Smooth muscle cell (in vitro differentiated cells): Measurements from ENCODE around the gene LDLRAD3. TPM values are rescaled to one million over a fixed set of nuclear protein-coding genes. Genes with fewer than 3 reads are reported as not detected.

Experiments
- DNase-seq: peaks from one replicate; lab custom pipeline; 2025; ENCODE audit not compliant: unreplicated experiment; lab: John Stamatoyannopoulos, UW
- H2AFZ ChIP-seq: fragments of 200-600 bp; sonication (generic); 2 replicates; pipeline ENCODE4 v1.6.0; 2016; ENCODE audit warnings: antibody characterized with exemption, low read depth, mild to moderate bottlenecking
- H3F3A ChIP-seq: fragments of 200-600 bp; sonication (generic); 2 replicates; pipeline ENCODE4 v1.6.0; 2017; ENCODE audit warnings: antibody characterized with exemption, low read depth
- H3K27ac ChIP-seq: fragments of 200-600 bp; sonication (generic); 2 replicates; pipeline ENCODE4 v1.5.1; 2016; ENCODE audit warnings: low read depth, mild to moderate bottlenecking
- H3K27me3 ChIP-seq: fragments of 200-600 bp; sonication (generic); 2 replicates; pipeline ENCODE4 v1.6.1; 2016; ENCODE audit warnings: low read depth, mild to moderate bottlenecking
- H3K36me3 ChIP-seq: fragments of 200-600 bp; sonication (generic); 2 replicates; pipeline ENCODE4 v1.5.1; 2016; ENCODE audit warnings: low read depth
- H3K4me1 ChIP-seq: fragments of 200-600 bp; sonication (generic); 2 replicates; pipeline ENCODE4 v1.5.1; 2016; ENCODE audit warnings: low read depth
- H3K4me2 ChIP-seq: fragments of 200-600 bp; sonication (generic); 2 replicates; pipeline ENCODE4 v1.6.0; 2016; ENCODE audit warnings: mild to moderate bottlenecking
- H3K4me3 ChIP-seq: fragments of 200-600 bp; sonication (generic); 2 replicates; pipeline ENCODE4 v1.5.1; 2016; ENCODE audit warnings: mild to moderate bottlenecking
- H3K79me2 ChIP-seq: fragments of 200-600 bp; sonication (generic); 2 replicates; pipeline ENCODE4 v1.6.0; 2016; ENCODE audit warnings: low read depth, mild to moderate bottlenecking
- H3K9ac ChIP-seq: fragments of 200-600 bp; sonication (generic); 2 replicates; pipeline ENCODE4 v1.6.0; 2016; ENCODE audit warnings: low read depth
- H3K9me3 ChIP-seq: fragments of 200-600 bp; sonication (generic); replicated peaks from 2 replicates; pipeline ENCODE4 v1.5.1; 2016; ENCODE audit warnings: low read depth
- H4K20me1 ChIP-seq: fragments of 200-600 bp; sonication (generic); 2 replicates; pipeline ENCODE4 v1.6.0; 2016; ENCODE audit warnings: low read depth
- CTCF ChIP-seq: fragments of 200-600 bp; sonication (generic); IDR thresholded peaks from 2 replicates; pipeline ENCODE4 v1.5.1; 2017; ENCODE audit warnings: borderline replicate concordance, mild to moderate bottlenecking, antibody characterized with exemption; ENCODE audit not compliant: insufficient read depth, poor library complexity, severe bottlenecking
- WGBS: methylation state at CpG from one replicate; pipeline ENCODE4 v1.1.7; 2016; ENCODE audit warnings: low lambda C conversion rate; 5-methylcytosine and 5-hydroxymethylcytosine counted together
- polyA plus RNA-seq: library from polyadenylated mRNA; unstranded; fragments of >200 nt; fragmentation: Nextera tagmentation; extraction: Ambion mirVana; gene quantifications from 2 replicates; pipeline ENCODE4 v1.2.1, GENCODE V29; 2016
- total RNA-seq: library from RNA; depleted of rRNA; stranded (reverse); fragments of >200 nt; gene quantifications from 2 replicates; pipeline ENCODE4 v1.2.3, GENCODE V29; 2014

The LDLRAD3 gene
- total and polyA plus RNA-seq, 2 experiments from 2014 or later: 6.1 to 10.0 TPM

GRCh38 chr11:36051235-36052144, 107.6 kb downstream of the LDLRAD3 start:
- H3K9me3 ChIP-seq: no peaks in the 10 kb centered on the region
- no peak overlapping the region for H3K4me3 ChIP-seq
- H4K20me1 ChIP-seq: no peaks in the 10 kb centered on the region
- H3K36me3 ChIP-seq: no peaks in the 10 kb centered on the region
- peaks cover 21% of the 10 kb centered on the region for H3K4me1 ChIP-seq
- peaks cover 6% of the 10 kb centered on the region for H3F3A ChIP-seq
- no peak overlapping the region for H3K9ac ChIP-seq
- H3K27me3 ChIP-seq: no peaks in the 10 kb centered on the region
- no peak for DNase-seq
- no peak overlapping the region for H2AFZ ChIP-seq
- no peaks in the 10 kb centered on the region for H3K79me2 ChIP-seq
- no peak overlapping the region for H3K4me2 ChIP-seq
- H3K27ac ChIP-seq: no peak overlapping the region
- no peak for TF ChIP-seq CTCF
- WGBS: 86% methylated on average over 8 of the region's 8 CpGs

GRCh38 chr11:36053281-36053680, 109.4 kb downstream of the LDLRAD3 start:
- Histone ChIP-seq H3K9ac (no peak overlapping the region), H3K27me3 (no peaks in the 10 kb centered on the region), H2AFZ (no peak overlapping the region), H3K9me3 (no peaks in the 10 kb centered on the region), H3K4me1 (peaks cover 19% of the 10 kb centered on the region), H3K4me2 (no peak overlapping the region), H4K20me1 (no peaks in the 10 kb centered on the region), H3K79me2 (no peaks in the 10 kb centered on the region), H3K4me3 (no peak overlapping the region), H3K36me3 (no peaks in the 10 kb centered on the region), H3F3A (peaks cover 6% of the 10 kb centered on the region), H3K27ac (no peak overlapping the region)
- no peak for TF ChIP-seq CTCF
- no peak for DNase-seq
- 97% methylated on average over 5 of the region's 5 CpGs for WGBS

- no peaks in the 10 kb centered on the region for H3K9me3 ChIP-seq
- no peak overlapping the region for H3K4me3 ChIP-seq
- H3K27me3 ChIP-seq: no peaks in the 10 kb centered on the region
- H2AFZ ChIP-seq: no peak overlapping the region
- WGBS: 90% methylated on average over 3 of the region's 3 CpGs
- TF ChIP-seq CTCF: no peak
- H3K36me3 ChIP-seq: no peaks in the 10 kb centered on the region
- peaks cover 13% of the 10 kb centered on the region for H3K4me1 ChIP-seq
- H3K9ac ChIP-seq: no peak overlapping the region
- no peaks in the 10 kb centered on the region for H4K20me1 ChIP-seq
- H3F3A ChIP-seq: peaks cover 6% of the 10 kb centered on the region
- DNase-seq: no peak
- H3K79me2 ChIP-seq: no peaks in the 10 kb centered on the region
- H3K4me2 ChIP-seq: no peak overlapping the region
- no peak overlapping the region for H3K27ac ChIP-seq
Measured at GRCh38 chr11:36053862-36054261, 110.0 kb downstream of the LDLRAD3 start.

- no peaks in the 10 kb centered on the region for H3K27me3 ChIP-seq
- TF ChIP-seq CTCF: no peak
Measured at GRCh38 chr11:36054628-36055027, 110.8 kb downstream of the LDLRAD3 start.

More at GRCh38 chr11:36054628-36055027, 110.8 kb downstream of the LDLRAD3 start:
- H3K9ac ChIP-seq: no peak overlapping the region
- peaks cover 6% of the 10 kb centered on the region for H3K4me1 ChIP-seq
- no peak overlapping the region for H2AFZ ChIP-seq
- H3K4me3 ChIP-seq: no peak overlapping the region
- no peaks in the 10 kb centered on the region for H4K20me1 ChIP-seq
- 100% methylated on average over 1 of the region's 1 CpG for WGBS
- no peak overlapping the region for H3K4me2 ChIP-seq
- no peaks in the 10 kb centered on the region for H3K9me3 ChIP-seq
- no peaks in the 10 kb centered on the region for H3K79me2 ChIP-seq
- peaks cover under 1% of the 10 kb centered on the region for H3F3A ChIP-seq
- no peak overlapping the region for H3K27ac ChIP-seq
- no peaks in the 10 kb centered on the region for H3K36me3 ChIP-seq
- no peak for DNase-seq
